Mucosa of descending colon (tissue), 3 donors: Measurements from ENCODE around the gene ZNF500. TPM values are rescaled to one million over a fixed set of nuclear protein-coding genes. Genes with fewer than 3 reads are reported as not detected.

ENCODE experiments used
- ATAC-seq: fragments of 200-7000 bp; cut with Tn5 transposase; one replicate; pipeline ENCODE4 v1.9.1; 2020; ENCODE audit warnings: mild to moderate bottlenecking, moderate library complexity
- DNase-seq, 3 donors: peaks; one replicate each; pipeline ENCODE4 v3.0.0-alpha.2; 2020
- H3K36me3 ChIP-seq: fragments of 200-600 bp; one replicate; pipeline ENCODE4 v1.8.0; 2021; ENCODE audit warnings: low read depth, mild to moderate bottlenecking
- H3K4me1 ChIP-seq: fragments of 200-600 bp; one replicate; pipeline ENCODE4 v1.8.0; 2021; ENCODE audit warnings: low read depth, mild to moderate bottlenecking
- H3K4me3 ChIP-seq: fragments of 200-600 bp; one replicate; pipeline ENCODE4 v1.8.0; 2021; ENCODE audit warnings: mild to moderate bottlenecking
- H3K9me3 ChIP-seq: fragments of 200-600 bp; one replicate; pipeline ENCODE4 v1.8.0; 2021; ENCODE audit warnings: mild to moderate bottlenecking
- intact Hi-C, 2 donors: fragments of 100-400 bp; cut with DNase I in 1 of 2; cut with micrococcal nuclease in 1 of 2; formaldehyde crosslinking; loops; one replicate each; pipeline versions ENCODE4 v1.11.0 to v1.11.1; 2022; cut with DNase I, micrococcal nuclease
- total RNA-seq, 3 donors: library from RNA; stranded (reverse); fragmentation: NEBNext Ultra II Directional in 2 of 3; extraction: Animal tissue kit (Norgen Biotek cat#: 25700) in 2 of 3; gene quantifications; one replicate each; pipeline versions ENCODE4 v1.2.1 to v1.2.4, GENCODE V29; 2021 to 2023
- TF ChIP-seq, protein P1 (sequence below): fragments of 200-600 bp; IDR thresholded peaks from one replicate; pipeline ENCODE4 v1.8.0; 2022; ENCODE audit warnings: antibody characterized with exemption, mild to moderate bottlenecking
- donor health status: DM: no; HTN: no; CAD: no; lungs with moderate emphysema.
- donor health status: DM: no; HTN: no; CAD: no.
- donor health status: DM: no; HTN: yes; CAD: no.

Gene ZNF500
- total RNA-seq, 3 donors from 2014 or later, result 11.0 to 22.9 (median 18.8) TPM

DNA sequence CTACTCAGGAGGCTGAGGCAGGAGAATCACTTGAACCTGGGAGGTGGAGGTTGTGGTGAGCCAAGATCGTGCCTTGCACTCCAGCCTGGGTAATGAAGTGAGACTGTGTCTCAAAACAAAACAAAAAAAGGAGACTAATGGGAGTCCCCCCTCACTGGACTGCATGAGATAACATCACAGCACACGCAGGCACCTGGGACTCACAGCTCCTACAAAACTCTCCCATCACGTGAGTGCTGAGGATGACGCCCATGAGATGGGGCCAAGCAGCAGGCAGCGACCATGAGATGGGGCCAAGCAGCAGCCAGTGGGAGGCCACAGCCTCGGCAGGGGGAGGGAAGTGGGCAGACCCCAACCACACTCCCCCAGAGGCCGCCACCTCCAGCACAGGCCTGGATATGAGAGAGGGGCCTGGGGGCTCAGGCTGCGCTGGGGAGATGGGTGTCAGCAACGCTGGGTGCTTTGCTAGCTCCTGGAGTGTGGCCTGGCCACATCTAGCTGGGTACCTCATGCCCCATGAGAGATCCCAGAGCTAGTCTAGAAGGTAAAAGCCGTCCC, 17.2 kb downstream of the ZNF500 start:
- no peaks in the 10 kb centered on the region for H3K9me3 ChIP-seq
- intact Hi-C loops, result no loop called here
- DNase-seq, result no peak
- no peak overlapping the region for H3K4me3 ChIP-seq
- TF ChIP-seq, protein P1, sequence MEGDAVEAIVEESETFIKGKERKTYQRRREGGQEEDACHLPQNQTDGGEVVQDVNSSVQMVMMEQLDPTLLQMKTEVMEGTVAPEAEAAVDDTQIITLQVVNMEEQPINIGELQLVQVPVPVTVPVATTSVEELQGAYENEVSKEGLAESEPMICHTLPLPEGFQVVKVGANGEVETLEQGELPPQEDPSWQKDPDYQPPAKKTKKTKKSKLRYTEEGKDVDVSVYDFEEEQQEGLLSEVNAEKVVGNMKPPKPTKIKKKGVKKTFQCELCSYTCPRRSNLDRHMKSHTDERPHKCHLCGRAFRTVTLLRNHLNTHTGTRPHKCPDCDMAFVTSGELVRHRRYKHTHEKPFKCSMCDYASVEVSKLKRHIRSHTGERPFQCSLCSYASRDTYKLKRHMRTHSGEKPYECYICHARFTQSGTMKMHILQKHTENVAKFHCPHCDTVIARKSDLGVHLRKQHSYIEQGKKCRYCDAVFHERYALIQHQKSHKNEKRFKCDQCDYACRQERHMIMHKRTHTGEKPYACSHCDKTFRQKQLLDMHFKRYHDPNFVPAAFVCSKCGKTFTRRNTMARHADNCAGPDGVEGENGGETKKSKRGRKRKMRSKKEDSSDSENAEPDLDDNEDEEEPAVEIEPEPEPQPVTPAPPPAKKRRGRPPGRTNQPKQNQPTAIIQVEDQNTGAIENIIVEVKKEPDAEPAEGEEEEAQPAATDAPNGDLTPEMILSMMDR, result no peak
- peaks cover 3% of the 10 kb centered on the region for H3K36me3 ChIP-seq
- no peaks in the 10 kb centered on the region for H3K4me1 ChIP-seq
- ATAC-seq, result no peak

DNA sequence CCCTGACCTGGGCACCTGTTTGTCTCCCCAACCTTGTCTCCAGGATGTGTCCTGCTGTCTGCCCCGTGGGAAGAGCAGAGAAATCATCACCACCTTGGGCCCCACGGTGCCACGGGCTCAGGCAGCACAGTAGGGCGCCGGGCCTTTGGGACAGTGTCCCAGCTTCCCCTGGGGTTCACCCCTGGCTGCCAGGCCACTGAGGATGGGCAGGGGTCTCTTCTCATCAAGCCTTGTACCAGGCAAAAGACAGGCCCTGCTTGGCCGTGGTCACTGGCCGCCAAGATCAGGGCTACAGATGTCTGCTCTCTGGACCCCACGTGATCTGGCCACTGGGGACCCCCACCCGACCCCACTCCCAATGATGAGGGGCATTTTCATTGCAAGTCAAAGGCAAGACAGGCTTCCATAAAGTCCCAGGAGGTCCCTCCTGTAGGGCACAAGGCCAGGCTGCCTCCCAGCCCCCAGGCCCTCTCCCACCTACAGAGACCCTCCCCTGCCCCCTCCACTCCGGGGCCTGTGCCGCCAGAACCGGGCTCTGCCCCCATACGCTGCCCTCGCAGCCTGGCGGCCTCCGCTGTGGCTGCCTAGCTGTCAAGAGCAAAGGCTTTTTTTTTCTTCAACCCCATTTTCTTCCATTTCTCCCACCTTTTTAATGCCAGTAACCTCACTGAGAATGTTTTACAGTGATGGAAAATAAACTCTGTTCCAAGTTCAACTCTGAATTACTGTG, 18.1 kb downstream of the ZNF500 start:
- Histone ChIP-seq H3K4me1 (no peaks in the 10 kb centered on the region), H3K9me3 (no peaks in the 10 kb centered on the region), H3K4me3 (no peak overlapping the region), H3K36me3 (peaks cover 3% of the 10 kb centered on the region)
- intact Hi-C loops, result no loop called here
- DNase-seq, result no peak
- TF ChIP-seq, protein P1, result no peak
- no peak for ATAC-seq

DNA sequence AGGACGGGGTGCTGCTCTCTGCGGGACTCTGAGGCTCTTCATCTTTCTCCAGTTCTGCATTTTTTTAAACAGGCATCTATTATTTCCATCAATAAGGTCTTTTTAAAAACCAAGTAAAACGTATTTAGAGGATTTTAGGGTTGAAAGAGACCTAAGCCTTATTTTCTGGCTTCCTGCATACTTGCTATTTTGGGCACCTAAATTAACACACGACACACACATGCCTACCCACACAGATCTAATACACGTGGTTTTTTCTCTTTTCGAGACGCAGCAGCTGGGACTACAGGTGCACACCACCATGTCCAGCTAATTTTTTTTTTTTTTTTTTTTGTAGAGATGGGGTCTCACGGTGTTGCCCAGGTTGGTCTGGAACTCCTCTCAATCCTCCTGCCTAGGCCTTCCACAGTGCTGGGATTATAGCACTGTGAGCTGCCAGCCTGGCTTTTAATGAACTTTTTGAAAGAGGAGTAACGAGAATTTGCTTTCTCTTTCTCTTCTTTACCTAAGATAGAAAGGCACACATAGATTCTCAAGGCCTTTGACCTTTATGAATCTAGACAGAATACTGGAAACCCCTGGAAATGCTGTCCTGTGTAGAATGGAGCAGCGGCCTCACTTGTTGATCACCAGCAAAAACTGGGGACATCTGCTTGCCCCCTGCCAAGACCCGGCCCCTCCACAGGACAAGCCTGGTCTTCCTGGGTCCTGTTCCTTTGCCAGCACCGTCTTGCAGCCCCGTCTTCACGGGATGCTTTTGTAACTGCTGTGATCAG, 18.9 kb downstream of the ZNF500 start:
- Histone ChIP-seq H3K36me3 (peaks cover 3% of the 10 kb centered on the region), H3K4me1 (no peaks in the 10 kb centered on the region), H3K4me3 (no peak overlapping the region), H3K9me3 (no peaks in the 10 kb centered on the region)
- intact Hi-C loops, result no loop called here
- DNase-seq, result no peak
- TF ChIP-seq, protein P1, result no peak
- ATAC-seq, result no peak

DNA sequence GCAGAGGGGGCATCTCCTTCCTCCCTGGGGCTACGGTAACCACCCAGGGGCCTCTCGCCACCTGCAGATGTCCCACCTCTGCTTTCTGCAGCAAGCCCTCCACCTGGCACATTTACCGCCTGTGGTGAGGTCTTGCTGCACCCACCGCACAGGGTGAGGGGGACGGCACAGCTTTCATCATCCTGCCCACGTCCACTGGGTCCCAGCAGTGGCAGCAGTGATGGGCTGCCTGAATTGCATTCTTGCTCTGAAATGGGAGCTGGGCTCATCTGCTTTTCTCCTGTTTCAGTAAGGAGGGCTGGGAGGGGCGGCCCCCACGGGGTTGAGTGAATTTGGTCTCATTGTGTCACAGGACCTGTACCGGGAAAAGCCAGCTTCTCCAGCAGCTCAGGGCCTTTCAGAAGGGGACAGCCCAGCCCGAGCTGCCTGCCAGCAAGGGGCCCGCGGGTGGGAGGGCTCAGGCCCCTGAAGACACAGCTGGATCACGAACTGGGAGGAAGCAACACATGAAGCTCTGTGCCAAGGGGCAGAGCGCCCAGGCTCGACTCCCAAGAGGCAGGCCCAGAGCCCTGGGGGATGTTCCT, 19.9 kb downstream of the ZNF500 start:
- no peaks in the 10 kb centered on the region for H3K4me1 ChIP-seq
- H3K4me3 ChIP-seq, result no peak overlapping the region
- ATAC-seq (no peak), DNase-seq (no peak)
- intact Hi-C loops, result no loop called here
- no peaks in the 10 kb centered on the region for H3K36me3 ChIP-seq
- H3K9me3 ChIP-seq, result no peaks in the 10 kb centered on the region
- TF ChIP-seq, protein P1, result no peak

DNA sequence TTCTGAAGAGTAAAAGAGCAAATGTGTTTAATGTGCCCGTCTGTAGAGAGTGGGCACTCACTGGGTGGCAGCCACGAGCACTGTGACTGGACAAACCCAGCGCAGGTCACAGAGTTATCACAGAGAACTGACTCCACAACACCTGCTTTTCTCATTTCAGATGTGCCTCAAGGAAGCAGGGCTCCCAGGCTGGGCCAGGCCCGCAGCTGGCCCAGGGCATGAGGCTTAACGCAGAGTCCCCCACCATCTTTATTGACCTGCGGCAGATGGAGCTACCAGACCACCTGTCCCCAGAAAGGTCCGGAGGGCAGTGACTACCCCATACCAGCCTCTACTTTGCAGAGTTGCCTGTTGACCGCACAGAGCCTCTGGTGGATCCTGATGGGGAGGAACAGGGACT, 20.7 kb downstream of the ZNF500 start:
- ATAC-seq (no peak), DNase-seq (no peak)
- no peaks in the 10 kb centered on the region for H3K9me3 ChIP-seq
- H3K4me1 ChIP-seq, result no peaks in the 10 kb centered on the region
- no peaks in the 10 kb centered on the region for H3K36me3 ChIP-seq
- H3K4me3 ChIP-seq, result no peak overlapping the region
- intact Hi-C loops, result no loop called here
- TF ChIP-seq, protein P1, result no peak
